ENCODE measurements around the gene KIF7. TPM values are rescaled to one million over a fixed set of nuclear protein-coding genes. Genes with fewer than 3 reads are reported as not detected.
A peak's percentile ranks its signal among the peaks of the same experiment; 100 is the strongest.

The KIF7 gene
- total RNA-seq, 1 donor from 2014 or later: 6.4 TPM

DNA sequence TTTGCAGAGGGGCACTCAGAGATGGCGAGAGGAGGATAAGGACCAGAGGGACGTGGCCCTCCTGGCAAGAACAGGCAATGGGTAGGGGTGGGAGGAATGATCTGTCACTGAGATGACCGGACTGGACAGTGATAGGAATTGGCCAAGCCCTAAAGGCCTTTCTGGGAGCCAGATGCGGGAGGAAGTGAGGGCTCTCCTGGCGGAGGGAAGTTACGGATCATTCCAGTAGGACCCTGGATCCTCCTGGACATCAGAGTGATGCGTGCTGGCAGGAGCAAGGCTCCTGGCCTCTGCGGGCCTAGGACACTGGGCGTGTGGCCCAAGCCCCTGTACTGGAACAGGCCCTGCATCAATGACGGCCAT is 23.4 kb downstream of the KIF7 start:
- no peak for DNase-seq (ENCODE audit: low spot score)
- TF ChIP-seq, protein P1, sequence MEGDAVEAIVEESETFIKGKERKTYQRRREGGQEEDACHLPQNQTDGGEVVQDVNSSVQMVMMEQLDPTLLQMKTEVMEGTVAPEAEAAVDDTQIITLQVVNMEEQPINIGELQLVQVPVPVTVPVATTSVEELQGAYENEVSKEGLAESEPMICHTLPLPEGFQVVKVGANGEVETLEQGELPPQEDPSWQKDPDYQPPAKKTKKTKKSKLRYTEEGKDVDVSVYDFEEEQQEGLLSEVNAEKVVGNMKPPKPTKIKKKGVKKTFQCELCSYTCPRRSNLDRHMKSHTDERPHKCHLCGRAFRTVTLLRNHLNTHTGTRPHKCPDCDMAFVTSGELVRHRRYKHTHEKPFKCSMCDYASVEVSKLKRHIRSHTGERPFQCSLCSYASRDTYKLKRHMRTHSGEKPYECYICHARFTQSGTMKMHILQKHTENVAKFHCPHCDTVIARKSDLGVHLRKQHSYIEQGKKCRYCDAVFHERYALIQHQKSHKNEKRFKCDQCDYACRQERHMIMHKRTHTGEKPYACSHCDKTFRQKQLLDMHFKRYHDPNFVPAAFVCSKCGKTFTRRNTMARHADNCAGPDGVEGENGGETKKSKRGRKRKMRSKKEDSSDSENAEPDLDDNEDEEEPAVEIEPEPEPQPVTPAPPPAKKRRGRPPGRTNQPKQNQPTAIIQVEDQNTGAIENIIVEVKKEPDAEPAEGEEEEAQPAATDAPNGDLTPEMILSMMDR (IDR thresholded peaks at IDR 0.05; ENCODE audit: unreplicated experiment): no peak
- peaks cover 51% of the 10 kb centered on the region for H3K36me3 Mint-ChIP-seq (ENCODE audit: low read depth, unreplicated experiment)
- H3K27me3 Mint-ChIP-seq (ENCODE audit: unreplicated experiment): peaks cover 3% of the 10 kb centered on the region
- no peak overlapping the region for H3K27ac Mint-ChIP-seq (ENCODE audit: unreplicated experiment)
- peaks cover 3% of the 10 kb centered on the region for H3K9me3 Mint-ChIP-seq (ENCODE audit: unreplicated experiment)
- no peaks in the 10 kb centered on the region for H3K4me1 Mint-ChIP-seq (ENCODE audit: unreplicated experiment)
- H3K4me3 Mint-ChIP-seq (ENCODE audit: unreplicated experiment): peak overlapping the region; percentile 40

DNA sequence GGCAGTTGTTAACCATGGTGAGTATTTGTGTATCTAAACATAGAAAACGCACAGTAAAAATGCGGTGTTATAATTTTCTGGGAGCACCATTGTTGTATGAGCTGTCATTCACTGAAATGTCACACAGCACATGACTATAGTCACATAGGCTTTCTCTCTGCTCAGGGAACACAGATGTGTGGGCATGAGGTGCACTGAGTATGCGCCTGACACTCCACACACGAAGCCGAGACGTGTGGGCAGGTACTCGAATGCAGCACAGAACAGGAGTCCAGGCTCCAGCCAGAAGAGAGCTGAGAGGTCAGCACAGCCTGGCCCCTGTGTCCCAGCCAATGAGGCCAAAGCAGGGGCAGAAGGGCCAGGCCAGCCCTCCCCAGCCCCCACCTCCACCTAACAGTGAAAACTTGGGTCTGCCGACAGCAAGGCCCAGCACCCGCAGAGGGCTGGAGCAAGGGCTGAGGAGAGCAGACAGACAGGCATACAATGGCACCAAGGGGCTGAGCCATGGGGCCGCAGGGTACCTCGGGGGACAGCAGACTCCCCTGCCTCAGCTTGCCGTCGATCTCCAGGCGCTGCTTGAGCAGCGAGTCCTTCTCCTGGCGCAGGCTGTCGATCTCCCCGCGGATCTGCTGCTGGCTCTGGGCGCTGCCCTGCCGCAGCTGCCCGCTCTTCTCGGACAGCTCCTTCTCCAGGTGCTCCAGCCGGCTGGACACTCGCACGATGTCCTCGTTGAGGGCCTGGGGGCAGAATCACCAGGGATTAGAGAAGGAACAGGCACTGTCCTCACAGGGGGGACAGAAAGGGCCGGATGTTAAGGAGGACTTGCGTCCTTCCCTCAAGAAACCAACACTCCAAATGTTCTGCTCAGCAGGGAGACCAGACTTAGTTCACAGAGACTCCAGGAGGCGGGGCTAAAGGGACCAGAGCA is 24.0 kb downstream of the KIF7 start:
- Mint-ChIP-seq H3K27me3 (ENCODE audit: unreplicated experiment) (peaks cover 3% of the 10 kb centered on the region), H3K27ac (ENCODE audit: unreplicated experiment) (no peak overlapping the region), H3K4me3 (ENCODE audit: unreplicated experiment) (peak overlapping the region; percentile 75), H3K4me1 (ENCODE audit: unreplicated experiment) (no peaks in the 10 kb centered on the region), H3K9me3 (ENCODE audit: unreplicated experiment) (peaks cover 3% of the 10 kb centered on the region), H3K36me3 (ENCODE audit: low read depth, unreplicated experiment) (peaks cover 57% of the 10 kb centered on the region)
- DNase-seq (ENCODE audit: low spot score): no peak
- TF ChIP-seq, protein P1 (IDR thresholded peaks at IDR 0.05; ENCODE audit: unreplicated experiment): no peak

DNA sequence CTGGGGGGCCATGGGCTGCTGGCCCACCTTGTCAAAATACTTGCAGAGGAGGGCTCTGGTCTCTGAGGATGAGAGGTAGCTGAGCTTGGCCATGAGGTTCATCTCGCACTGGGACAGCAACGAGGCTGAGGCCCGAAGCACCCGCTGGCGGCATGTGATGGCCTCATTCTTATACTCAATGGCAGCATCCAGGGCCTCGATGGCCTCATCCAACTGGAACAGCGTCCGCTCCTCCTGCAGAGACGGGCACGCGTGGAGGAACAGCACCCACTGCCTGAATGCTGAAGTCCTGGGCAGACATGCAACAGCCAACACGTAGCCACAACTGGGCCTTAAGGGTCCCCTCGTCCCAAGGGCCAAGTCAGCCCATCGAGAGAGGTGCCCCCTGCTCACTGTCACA is 25.0 kb downstream of the KIF7 start:
- Mint-ChIP-seq H3K27me3 (ENCODE audit: unreplicated experiment) (peaks cover 3% of the 10 kb centered on the region), H3K4me1 (ENCODE audit: unreplicated experiment) (no peaks in the 10 kb centered on the region), H3K36me3 (ENCODE audit: low read depth, unreplicated experiment) (peaks cover 63% of the 10 kb centered on the region), H3K27ac (ENCODE audit: unreplicated experiment) (no peak overlapping the region), H3K9me3 (ENCODE audit: unreplicated experiment) (peaks cover 2% of the 10 kb centered on the region), H3K4me3 (ENCODE audit: unreplicated experiment) (no peak overlapping the region)
- no peak for DNase-seq (ENCODE audit: low spot score)
- TF ChIP-seq, protein P1 (IDR thresholded peaks at IDR 0.05; ENCODE audit: unreplicated experiment): no peak

DNA sequence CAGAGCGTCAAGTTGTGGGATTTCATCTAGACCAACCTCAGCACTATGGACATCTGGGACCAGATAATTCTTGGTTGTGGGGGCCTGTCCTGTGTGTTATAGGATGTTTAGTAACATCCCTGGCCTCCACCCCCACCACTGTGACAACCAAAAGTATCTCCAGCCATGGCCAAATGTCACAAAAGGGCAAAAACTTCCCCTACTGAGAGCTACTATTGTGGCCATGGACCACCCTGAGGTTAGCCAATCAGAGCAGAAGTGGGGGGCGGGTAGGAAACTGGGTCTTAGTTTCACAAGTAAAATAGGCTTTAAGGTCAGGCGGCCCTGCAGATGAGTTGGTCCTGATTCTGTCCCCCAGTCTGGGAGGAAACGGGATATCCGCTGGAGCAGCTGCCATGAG is 25.4 kb downstream of the KIF7 start:
- TF ChIP-seq, protein P1 (IDR thresholded peaks at IDR 0.05; ENCODE audit: unreplicated experiment): no peak
- no peak overlapping the region for H3K4me3 Mint-ChIP-seq (ENCODE audit: unreplicated experiment)
- H3K27ac Mint-ChIP-seq (ENCODE audit: unreplicated experiment): no peak overlapping the region
- H3K4me1 Mint-ChIP-seq (ENCODE audit: unreplicated experiment): no peaks in the 10 kb centered on the region
- H3K36me3 Mint-ChIP-seq (ENCODE audit: low read depth, unreplicated experiment): peaks cover 63% of the 10 kb centered on the region
- DNase-seq (ENCODE audit: low spot score): no peak
- H3K9me3 Mint-ChIP-seq (ENCODE audit: unreplicated experiment): no peaks in the 10 kb centered on the region
- H3K27me3 Mint-ChIP-seq (ENCODE audit: unreplicated experiment): peaks cover 3% of the 10 kb centered on the region

All from endothelial cell (in vitro differentiated cells).